Measurements from ENCODE around the gene RHOXF1. TPM values are rescaled to one million over a fixed set of nuclear protein-coding genes. Genes with fewer than 3 reads are reported as not detected.
"Not testable (repeated sequence)": the region's sequence is repeated elsewhere in the genome, so short reads cannot be mapped to it uniquely, and the experiment has no call there.

Gene RHOXF1
- total RNA-seq, 1 donor from 2014 or later: not detected

DNA sequence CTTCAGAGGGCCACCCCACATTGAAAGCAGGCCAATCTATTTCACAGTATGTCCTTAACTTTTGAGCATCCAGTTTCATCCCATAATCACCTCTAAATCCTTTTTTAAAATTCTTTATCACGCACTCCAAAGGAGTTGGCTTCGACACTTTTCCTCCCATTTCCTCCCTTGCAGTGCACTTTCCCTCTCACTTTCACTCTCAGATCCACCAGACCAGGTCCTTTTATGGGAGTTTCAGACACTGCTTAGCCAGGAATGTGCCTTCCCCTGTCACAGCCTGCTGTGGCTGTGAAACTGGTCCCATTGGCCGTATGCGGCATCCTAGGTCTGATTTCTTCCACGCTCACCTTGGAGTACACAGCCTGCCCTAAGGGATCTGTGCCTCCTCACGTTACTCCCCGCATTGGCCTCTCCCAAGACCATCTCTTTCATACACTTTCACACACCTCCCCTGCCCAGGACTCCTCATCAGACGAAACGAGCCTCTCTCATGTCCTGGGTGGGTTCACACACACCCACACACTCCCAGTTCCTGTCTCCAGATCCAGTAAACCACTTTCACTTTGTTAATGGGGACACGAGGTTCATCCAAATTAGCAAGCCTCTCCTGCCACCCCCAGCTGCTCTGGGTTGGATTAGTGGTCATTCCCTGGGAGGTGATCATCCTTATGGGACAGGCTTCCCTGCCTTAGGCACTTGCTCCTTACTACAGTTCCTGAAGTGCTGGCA lies 28.3 kb downstream of the RHOXF1 start:
- Histone ChIP-seq H3K27ac (ENCODE audit: low read depth, low read length) (no peak overlapping the region), H3K4me3 (ENCODE audit: low read length in 3 of 3) (no peak overlapping the region), H3K9ac (ENCODE audit: low read depth in 1 of 3, low read length in 3 of 3) (no peak overlapping the region), H3K27me3 (ENCODE audit: control insufficient read depth in 3 of 3, insufficient read depth in 3 of 3, low read length in 3 of 3) (peaks cover 0 to 7% (median 0%) of the 10 kb centered on the region in 3 donors), H3K4me1 (ENCODE audit: control insufficient read depth in 3 of 3, insufficient read depth in 3 of 3, low read length in 3 of 3) (no peaks in the 10 kb centered on the region), H3K9me3 (ENCODE audit: control insufficient read depth in 3 of 3, low read length in 3 of 3) (no peaks in the 10 kb centered on the region), H3K36me3 (ENCODE audit: control insufficient read depth in 3 of 3, insufficient read depth in 3 of 3, low read length in 3 of 3) (no peaks in the 10 kb centered on the region)

DNA sequence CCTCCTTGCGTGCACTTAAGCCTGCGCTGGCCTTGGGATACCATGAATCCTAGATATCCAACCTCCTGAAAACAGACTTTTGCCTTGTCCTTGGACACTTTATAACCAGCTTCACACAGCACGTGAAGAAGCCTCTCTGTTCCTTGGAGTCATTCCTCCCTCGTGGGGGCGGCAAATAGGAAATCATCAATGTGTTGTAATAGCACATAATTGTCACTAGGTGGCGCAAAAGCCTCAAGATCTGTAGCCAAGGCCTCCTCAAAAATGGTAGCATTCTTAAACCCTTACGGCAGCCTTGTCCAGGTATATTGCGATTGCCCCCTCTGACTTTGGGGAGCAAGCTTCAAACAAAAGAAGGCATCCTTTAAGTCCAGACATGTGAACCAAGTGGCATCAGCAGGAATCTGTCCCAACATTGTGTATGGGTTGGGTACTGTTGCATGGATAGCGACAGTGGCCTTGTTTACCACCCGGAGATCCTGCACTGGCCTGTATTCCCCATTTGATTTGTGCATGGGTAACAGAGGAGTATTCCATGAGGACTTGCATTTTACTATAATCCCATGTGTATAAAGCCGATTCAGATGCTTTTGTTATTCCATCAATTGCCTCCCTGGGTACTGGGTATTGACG lies 30.0 kb downstream of the RHOXF1 start:
- not testable (repeated sequence) for H3K9me3 ChIP-seq (ENCODE audit: control insufficient read depth in 3 of 3, low read length in 3 of 3)

DNA sequence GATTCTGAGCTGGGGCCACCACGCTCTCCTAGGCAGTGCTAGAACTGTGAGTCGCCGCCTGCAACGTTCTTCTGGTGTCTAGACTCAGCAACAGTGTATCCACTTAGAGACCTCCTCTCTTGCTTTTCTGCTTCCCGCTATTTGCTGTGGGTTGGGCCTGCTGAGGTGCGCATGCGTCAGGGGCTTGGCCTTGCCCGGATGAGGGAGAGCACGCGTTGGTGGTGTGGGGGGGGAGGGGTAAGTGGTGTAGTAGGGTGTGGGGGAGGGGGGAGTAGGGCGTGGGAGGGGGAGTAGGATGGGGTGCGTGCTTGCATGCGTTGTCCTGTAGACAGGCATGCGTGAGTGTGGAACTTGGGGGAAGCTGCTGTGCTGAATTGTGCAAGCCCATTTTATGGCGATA lies 38.1 kb downstream of the RHOXF1 start, which contains the start of gene RHOXF2B:
Gene RHOXF2B (minus strand): TSS at position 101 of the 400 bp plus-strand sequence. CDS start 138 bp downstream, outside the sequence.
- H3K4me1 ChIP-seq (ENCODE audit: control insufficient read depth in 3 of 3, insufficient read depth in 3 of 3, low read length in 3 of 3); H3K27me3 ChIP-seq (ENCODE audit: control insufficient read depth in 3 of 3, insufficient read depth in 3 of 3, low read length in 3 of 3); H3K27ac ChIP-seq (ENCODE audit: low read depth, low read length); H3K9ac ChIP-seq (ENCODE audit: low read depth in 1 of 3, low read length in 3 of 3); H3K36me3 ChIP-seq (ENCODE audit: control insufficient read depth in 3 of 3, insufficient read depth in 3 of 3, low read length in 3 of 3); H3K4me3 ChIP-seq (ENCODE audit: low read length in 3 of 3); H3K9me3 ChIP-seq (ENCODE audit: control insufficient read depth in 3 of 3, low read length in 3 of 3): not testable (repeated sequence)

More for the DNA sequence above, 30.0 kb downstream of the RHOXF1 start:
- H3K27me3 ChIP-seq (ENCODE audit: control insufficient read depth in 3 of 3, insufficient read depth in 3 of 3, low read length in 3 of 3); H3K4me1 ChIP-seq (ENCODE audit: control insufficient read depth in 3 of 3, insufficient read depth in 3 of 3, low read length in 3 of 3); H3K27ac ChIP-seq (ENCODE audit: low read depth, low read length); H3K36me3 ChIP-seq (ENCODE audit: control insufficient read depth in 3 of 3, insufficient read depth in 3 of 3, low read length in 3 of 3); H3K9ac ChIP-seq (ENCODE audit: low read depth in 1 of 3, low read length in 3 of 3); H3K4me3 ChIP-seq (ENCODE audit: low read length in 3 of 3): not testable (repeated sequence)

DNA sequence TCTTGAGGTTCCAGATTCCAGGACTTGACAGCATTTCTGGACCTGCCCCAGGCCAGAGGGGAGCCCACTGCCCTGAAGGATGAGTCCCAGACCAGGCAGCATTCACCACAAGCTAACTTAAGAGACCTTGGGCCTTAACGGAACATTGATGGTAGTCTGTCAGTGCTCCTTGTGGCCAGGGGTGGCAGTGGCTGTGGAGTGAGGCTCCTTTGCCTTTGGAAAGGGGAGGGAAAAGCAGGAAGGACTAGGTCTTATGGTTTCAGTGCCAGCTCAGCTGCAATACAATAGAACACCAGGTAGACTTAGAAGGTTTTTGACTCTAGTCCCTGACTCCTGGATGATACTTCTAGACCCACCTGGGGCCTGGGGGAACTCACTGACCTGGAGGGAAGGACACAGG lies 49.5 kb downstream of the RHOXF1 start:
- not testable (repeated sequence) for H3K9me3 ChIP-seq (ENCODE audit: control insufficient read depth in 3 of 3, low read length in 3 of 3); H3K36me3 ChIP-seq (ENCODE audit: control insufficient read depth in 3 of 3, insufficient read depth in 3 of 3, low read length in 3 of 3)

More for the DNA sequence above, 49.5 kb downstream of the RHOXF1 start:
- H3K27me3 ChIP-seq (ENCODE audit: control insufficient read depth in 3 of 3, insufficient read depth in 3 of 3, low read length in 3 of 3); H3K27ac ChIP-seq (ENCODE audit: low read depth, low read length); H3K4me3 ChIP-seq (ENCODE audit: low read length in 3 of 3); H3K4me1 ChIP-seq (ENCODE audit: control insufficient read depth in 3 of 3, insufficient read depth in 3 of 3, low read length in 3 of 3); H3K9ac ChIP-seq (ENCODE audit: low read depth in 1 of 3, low read length in 3 of 3): not testable (repeated sequence)

Other genes with a start within 250 kb of the RHOXF1 start
- gene RNF113A, start 244.2 kb downstream of the RHOXF1 start, total RNA-seq: 9.4 TPM
- gene NDUFA1, start 244.1 kb downstream of the RHOXF1 start, total RNA-seq: 122 TPM
- gene AKAP14, start 220.0 kb downstream of the RHOXF1 start, total RNA-seq: not detected
- gene NKAP, start 172.2 kb downstream of the RHOXF1 start, total RNA-seq: 4.2 TPM
- gene RHOXF2B, start 38.2 kb downstream of the RHOXF1 start, total RNA-seq: not detected
- gene RHOXF2, start 42.7 kb upstream of the RHOXF1 start, total RNA-seq: not detected
- 10.4 TPM for gene ZBTB33, start 134.9 kb upstream of the RHOXF1 start, total RNA-seq
- gene TMEM255A, start 195.5 kb upstream of the RHOXF1 start, total RNA-seq: 3.1 TPM
- gene ATP1B4, start 246.2 kb upstream of the RHOXF1 start, total RNA-seq: 220 TPM